PC-9 (cell line): Measurements from ENCODE around the gene FMO2.

Experiments
- CTCF ChIP-seq: fragments of 200-600 bp; sonication (generic); conservative IDR thresholded peaks from 2 replicates; pipeline ENCODE4 v1.6.1; 2017; ENCODE audit warnings: mixed run types, antibody characterized with exemption, mild to moderate bottlenecking, moderate library complexity
- EZH2 ChIP-seq: fragments of 200-600 bp; sonication (generic); IDR thresholded peaks from 2 replicates; pipeline ENCODE4 v1.8.0; 2017; ENCODE audit warnings: antibody characterized with exemption, low read depth

- TF ChIP-seq CTCF, result no peak
- TF ChIP-seq EZH2, result no peak
Observed at GRCh38 chr1:171172471-171172870, 12.6 kb upstream of the FMO2 start.
